ENCODE measurements around the gene OSBPL9. TPM values are rescaled to one million over a fixed set of nuclear protein-coding genes. Genes with fewer than 3 reads are reported as not detected.

Gene OSBPL9
- polyA plus RNA-seq, 1 experiment = 69.6 TPM

- no peaks in the 10 kb centered on the region for H3K9me3 ChIP-seq (ENCODE audit: control insufficient read depth, insufficient read depth, low read length)
- CTCF ChIA-PET = no interaction called here
- TF ChIP-seq, protein P1, sequence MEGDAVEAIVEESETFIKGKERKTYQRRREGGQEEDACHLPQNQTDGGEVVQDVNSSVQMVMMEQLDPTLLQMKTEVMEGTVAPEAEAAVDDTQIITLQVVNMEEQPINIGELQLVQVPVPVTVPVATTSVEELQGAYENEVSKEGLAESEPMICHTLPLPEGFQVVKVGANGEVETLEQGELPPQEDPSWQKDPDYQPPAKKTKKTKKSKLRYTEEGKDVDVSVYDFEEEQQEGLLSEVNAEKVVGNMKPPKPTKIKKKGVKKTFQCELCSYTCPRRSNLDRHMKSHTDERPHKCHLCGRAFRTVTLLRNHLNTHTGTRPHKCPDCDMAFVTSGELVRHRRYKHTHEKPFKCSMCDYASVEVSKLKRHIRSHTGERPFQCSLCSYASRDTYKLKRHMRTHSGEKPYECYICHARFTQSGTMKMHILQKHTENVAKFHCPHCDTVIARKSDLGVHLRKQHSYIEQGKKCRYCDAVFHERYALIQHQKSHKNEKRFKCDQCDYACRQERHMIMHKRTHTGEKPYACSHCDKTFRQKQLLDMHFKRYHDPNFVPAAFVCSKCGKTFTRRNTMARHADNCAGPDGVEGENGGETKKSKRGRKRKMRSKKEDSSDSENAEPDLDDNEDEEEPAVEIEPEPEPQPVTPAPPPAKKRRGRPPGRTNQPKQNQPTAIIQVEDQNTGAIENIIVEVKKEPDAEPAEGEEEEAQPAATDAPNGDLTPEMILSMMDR (IDR thresholded peaks at IDR 0.05; ENCODE audit: low read depth, low read length) = no peak
- no peak overlapping the region for H3K27ac ChIP-seq (ENCODE audit: low read depth, low read length)
- no peaks in the 10 kb centered on the region for H3K27me3 ChIP-seq (ENCODE audit: control insufficient read depth, insufficient read depth, low read length)
- DNase-seq (ENCODE audit: low read depth, low spot score) = no peak
- POLR2A ChIA-PET = no interaction called here
- no peak overlapping the region for H3K4me3 ChIP-seq (ENCODE audit: low read depth, low read length)
Measured at GRCh38 chr1:51631747-51632146, 14.9 kb downstream of the OSBPL9 start.

DNA sequence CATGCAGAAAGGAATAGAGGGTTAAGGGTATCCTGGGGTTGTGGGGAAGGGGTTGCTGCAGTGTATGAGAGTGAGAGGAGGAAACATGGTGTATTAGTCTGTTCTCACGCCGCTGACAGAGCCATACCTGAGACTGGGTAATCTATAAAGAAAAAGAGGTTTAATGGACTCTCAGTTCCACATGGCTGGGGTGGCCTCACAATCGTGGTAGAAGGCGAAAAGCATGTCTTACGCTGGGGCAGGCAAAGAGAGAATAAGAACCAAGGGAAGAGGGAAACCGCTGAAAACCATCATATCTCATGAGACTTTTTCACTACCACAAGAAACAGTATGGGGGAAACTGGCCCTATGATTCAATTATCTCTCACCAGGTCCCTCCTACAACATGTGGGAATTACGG is 17.7 kb downstream of the OSBPL9 start:
- Histone ChIP-seq H3K27ac (ENCODE audit: low read depth, low read length) (no peak overlapping the region), H3K27me3 (ENCODE audit: control insufficient read depth, insufficient read depth, low read length) (no peaks in the 10 kb centered on the region), H3K4me3 (ENCODE audit: low read depth, low read length) (no peak overlapping the region), H3K9me3 (ENCODE audit: control insufficient read depth, insufficient read depth, low read length) (no peaks in the 10 kb centered on the region)
- ChIA-PET POLR2A (no interaction called here), CTCF (no interaction called here)
- DNase-seq (ENCODE audit: low read depth, low spot score) = no peak
- TF ChIP-seq, protein P1 (IDR thresholded peaks at IDR 0.05; ENCODE audit: low read depth, low read length) = no peak

GRCh38 chr1:51635615-51636014 is 18.7 kb downstream of the OSBPL9 start:
- H3K9me3 ChIP-seq (ENCODE audit: control insufficient read depth, insufficient read depth, low read length) = no peaks in the 10 kb centered on the region
- H3K4me3 ChIP-seq (ENCODE audit: low read depth, low read length) = no peak overlapping the region
- ChIA-PET POLR2A (no interaction called here), CTCF (no interaction called here)
- TF ChIP-seq, protein P1 (IDR thresholded peaks at IDR 0.05; ENCODE audit: low read depth, low read length) = no peak
- H3K27me3 ChIP-seq (ENCODE audit: control insufficient read depth, insufficient read depth, low read length) = no peaks in the 10 kb centered on the region
- DNase-seq (ENCODE audit: low read depth, low spot score) = no peak
- H3K27ac ChIP-seq (ENCODE audit: low read depth, low read length) = no peak overlapping the region

- Histone ChIP-seq H3K9me3 (ENCODE audit: control insufficient read depth, insufficient read depth, low read length) (no peaks in the 10 kb centered on the region), H3K4me3 (ENCODE audit: low read depth, low read length) (no peak overlapping the region), H3K27ac (ENCODE audit: low read depth, low read length) (no peak overlapping the region), H3K27me3 (ENCODE audit: control insufficient read depth, insufficient read depth, low read length) (no peaks in the 10 kb centered on the region)
- no peak for DNase-seq (ENCODE audit: low read depth, low spot score)
- POLR2A ChIA-PET = no interaction called here
- CTCF ChIA-PET = no interaction called here
- TF ChIP-seq, protein P1 (IDR thresholded peaks at IDR 0.05; ENCODE audit: low read depth, low read length) = no peak
Measured at GRCh38 chr1:51636191-51636590, 19.3 kb downstream of the OSBPL9 start.

GRCh38 chr1:51636764-51637522 is 20.1 kb downstream of the OSBPL9 start:
- CTCF ChIA-PET = no interaction called here

More at GRCh38 chr1:51636764-51637522, 20.1 kb downstream of the OSBPL9 start:
- peak; percentile 61 for DNase-seq (ENCODE audit: low read depth, low spot score)
- POLR2A ChIA-PET = interaction anchor here (1.0 kb wide), 1 partner anchor 11 kb away, joined by 3 read pairs; no protein-coding TSS in a partner anchor
- H3K27me3 ChIP-seq (ENCODE audit: control insufficient read depth, insufficient read depth, low read length) = no peaks in the 10 kb centered on the region
- H3K4me3 ChIP-seq (ENCODE audit: low read depth, low read length) = no peak overlapping the region
- H3K27ac ChIP-seq (ENCODE audit: low read depth, low read length) = peak overlapping the region; percentile 33
- TF ChIP-seq, protein P1 (IDR thresholded peaks at IDR 0.05; ENCODE audit: low read depth, low read length) = no peak
- H3K9me3 ChIP-seq (ENCODE audit: control insufficient read depth, insufficient read depth, low read length) = no peaks in the 10 kb centered on the region
